ENCODE data around the gene SLC35E1.

DNA sequence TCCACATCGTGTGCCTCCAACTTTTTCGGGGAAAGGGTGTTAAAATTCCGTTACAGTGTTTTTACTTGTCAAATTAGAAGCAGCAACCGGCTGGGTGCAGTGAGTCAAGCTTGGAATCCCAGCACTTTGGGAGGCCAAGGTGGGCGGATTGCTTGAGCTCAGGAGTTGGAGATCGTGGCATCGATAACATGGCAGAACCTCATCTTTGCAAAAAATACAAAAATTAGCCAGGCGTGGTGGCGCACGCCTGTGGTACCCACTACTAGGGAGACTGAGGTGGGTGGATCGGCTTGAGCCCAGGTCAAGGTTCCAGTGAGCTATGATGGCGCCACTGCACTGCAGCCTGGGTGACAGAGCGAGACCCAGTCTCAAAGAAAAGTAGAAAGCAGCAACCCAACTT lies 1.1 kb upstream of the SLC35E1 start:
- TF ChIP-seq POLR2A (IDR thresholded peaks at IDR 0.05) (no peak), EP300 (IDR thresholded peaks at IDR 0.05) (no peak)
- TF ChIP-seq, protein P1, sequence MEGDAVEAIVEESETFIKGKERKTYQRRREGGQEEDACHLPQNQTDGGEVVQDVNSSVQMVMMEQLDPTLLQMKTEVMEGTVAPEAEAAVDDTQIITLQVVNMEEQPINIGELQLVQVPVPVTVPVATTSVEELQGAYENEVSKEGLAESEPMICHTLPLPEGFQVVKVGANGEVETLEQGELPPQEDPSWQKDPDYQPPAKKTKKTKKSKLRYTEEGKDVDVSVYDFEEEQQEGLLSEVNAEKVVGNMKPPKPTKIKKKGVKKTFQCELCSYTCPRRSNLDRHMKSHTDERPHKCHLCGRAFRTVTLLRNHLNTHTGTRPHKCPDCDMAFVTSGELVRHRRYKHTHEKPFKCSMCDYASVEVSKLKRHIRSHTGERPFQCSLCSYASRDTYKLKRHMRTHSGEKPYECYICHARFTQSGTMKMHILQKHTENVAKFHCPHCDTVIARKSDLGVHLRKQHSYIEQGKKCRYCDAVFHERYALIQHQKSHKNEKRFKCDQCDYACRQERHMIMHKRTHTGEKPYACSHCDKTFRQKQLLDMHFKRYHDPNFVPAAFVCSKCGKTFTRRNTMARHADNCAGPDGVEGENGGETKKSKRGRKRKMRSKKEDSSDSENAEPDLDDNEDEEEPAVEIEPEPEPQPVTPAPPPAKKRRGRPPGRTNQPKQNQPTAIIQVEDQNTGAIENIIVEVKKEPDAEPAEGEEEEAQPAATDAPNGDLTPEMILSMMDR (IDR thresholded peaks at IDR 0.05): no peak
